GM13977 (cell line): ENCODE data around the gene FOXJ3.

Experiments
- DNase-seq: peaks from one replicate; pipeline ENCODE4 v3.0.0; 2012; ENCODE audit warnings: low spot score
- in situ Hi-C: fragments of 300-500 bp; cut with MboI; formaldehyde crosslinking; loops from one replicate; pipeline ENCODE4 v1.12.0; 2022; ENCODE audit warnings: low sequenced_read_pairs, low pct_unique_long_range_greater_than_20kb, mixed read lengths, inconsistent platforms; ENCODE audit not compliant: unreplicated experiment
- TF ChIP-seq, protein P1 (sequence below): IDR thresholded peaks from 2 replicates; pipeline ENCODE4 v1.5.1; 2012; ENCODE audit warnings: mild to moderate bottlenecking, control low read depth; ENCODE audit not compliant: insufficient read depth; ENCODE audit errors: extremely low read depth, missing control alignments

Gene FOXJ3

DNA sequence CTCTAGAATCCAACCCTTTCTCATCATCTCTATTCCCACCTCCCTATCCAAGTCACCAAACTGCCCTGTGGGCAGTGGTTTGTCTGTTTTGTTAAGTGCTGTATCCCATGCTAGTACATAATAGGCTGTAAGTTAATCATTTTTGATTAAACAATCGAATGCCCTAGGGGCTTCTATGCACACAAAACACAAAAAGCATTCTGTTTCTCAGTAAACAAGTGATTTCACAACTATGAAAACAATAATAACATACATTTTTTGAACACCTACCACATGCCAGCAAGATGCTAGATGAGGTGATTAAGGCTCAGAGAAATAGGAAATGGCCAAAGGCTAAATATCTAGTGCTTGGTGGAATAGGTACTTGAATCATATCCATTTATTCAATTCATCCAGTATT, 186.9 kb downstream of the FOXJ3 start:
- DNase-seq = no peak
- in situ Hi-C loops = loop anchor here (25.0 kb wide), 1 partner anchor 586 kb away; no protein-coding TSS in a partner anchor
- TF ChIP-seq, protein P1, sequence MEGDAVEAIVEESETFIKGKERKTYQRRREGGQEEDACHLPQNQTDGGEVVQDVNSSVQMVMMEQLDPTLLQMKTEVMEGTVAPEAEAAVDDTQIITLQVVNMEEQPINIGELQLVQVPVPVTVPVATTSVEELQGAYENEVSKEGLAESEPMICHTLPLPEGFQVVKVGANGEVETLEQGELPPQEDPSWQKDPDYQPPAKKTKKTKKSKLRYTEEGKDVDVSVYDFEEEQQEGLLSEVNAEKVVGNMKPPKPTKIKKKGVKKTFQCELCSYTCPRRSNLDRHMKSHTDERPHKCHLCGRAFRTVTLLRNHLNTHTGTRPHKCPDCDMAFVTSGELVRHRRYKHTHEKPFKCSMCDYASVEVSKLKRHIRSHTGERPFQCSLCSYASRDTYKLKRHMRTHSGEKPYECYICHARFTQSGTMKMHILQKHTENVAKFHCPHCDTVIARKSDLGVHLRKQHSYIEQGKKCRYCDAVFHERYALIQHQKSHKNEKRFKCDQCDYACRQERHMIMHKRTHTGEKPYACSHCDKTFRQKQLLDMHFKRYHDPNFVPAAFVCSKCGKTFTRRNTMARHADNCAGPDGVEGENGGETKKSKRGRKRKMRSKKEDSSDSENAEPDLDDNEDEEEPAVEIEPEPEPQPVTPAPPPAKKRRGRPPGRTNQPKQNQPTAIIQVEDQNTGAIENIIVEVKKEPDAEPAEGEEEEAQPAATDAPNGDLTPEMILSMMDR = no peak

- TF ChIP-seq, protein P1 = peak; percentile 91
- peak; percentile 85 for DNase-seq
- in situ Hi-C loops = loop anchor here (25.0 kb wide), 1 partner anchor 584 kb away; no protein-coding TSS in a partner anchor
These were observed 188.3 kb downstream of the FOXJ3 start for GRCh38 chr1:42146626-42147320.

- DNase-seq = no peak
- TF ChIP-seq, protein P1 = no peak
- in situ Hi-C loops = loop anchor here (25.0 kb wide), 1 partner anchor 584 kb away; no protein-coding TSS in a partner anchor
These were observed 189.0 kb downstream of the FOXJ3 start for GRCh38 chr1:42145764-42146625.

GRCh38 chr1:42145389-42145716, 189.7 kb downstream of the FOXJ3 start:
- in situ Hi-C loops = loop anchor here (25.0 kb wide), 1 partner anchor 583 kb away; no protein-coding TSS in a partner anchor
- TF ChIP-seq, protein P1 = no peak
- DNase-seq = peak; percentile 13

DNA sequence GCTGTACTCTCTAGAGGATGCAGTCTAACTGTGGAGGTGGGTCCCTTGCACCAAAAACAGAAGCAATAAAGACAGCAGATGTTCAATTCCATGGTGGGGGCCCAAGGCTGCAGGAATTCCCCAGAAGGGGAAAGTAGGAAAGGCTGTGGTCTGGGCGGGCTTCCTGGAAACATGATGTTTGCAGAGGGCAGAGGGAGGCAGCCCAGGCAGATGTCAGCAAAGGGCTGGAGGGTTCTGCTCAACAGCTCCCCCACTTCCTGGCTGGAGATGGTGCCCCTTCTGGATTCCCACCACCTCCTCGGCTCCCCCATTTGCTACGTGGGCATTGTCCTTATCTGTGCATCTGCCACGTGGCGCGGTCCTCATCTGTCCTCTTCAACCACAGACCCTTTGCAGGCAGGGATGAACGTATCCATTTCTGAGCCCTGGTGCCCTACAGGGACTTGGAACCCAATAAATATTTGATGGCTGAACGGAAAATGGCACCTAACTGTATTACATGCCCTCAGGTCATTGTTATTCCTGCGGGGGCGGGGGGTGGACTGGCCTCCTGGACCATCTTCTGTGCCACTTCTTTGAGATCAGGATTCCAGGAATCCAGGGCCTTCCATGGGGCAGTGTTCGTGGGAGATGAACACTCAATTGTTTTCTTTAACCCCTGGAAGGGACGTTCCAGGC, 190.2 kb downstream of the FOXJ3 start:
- in situ Hi-C loops = loop anchor here (25.0 kb wide), 1 partner anchor 583 kb away; no protein-coding TSS in a partner anchor
- TF ChIP-seq, protein P1 = no peak
- DNase-seq = peak; percentile 15

DNA sequence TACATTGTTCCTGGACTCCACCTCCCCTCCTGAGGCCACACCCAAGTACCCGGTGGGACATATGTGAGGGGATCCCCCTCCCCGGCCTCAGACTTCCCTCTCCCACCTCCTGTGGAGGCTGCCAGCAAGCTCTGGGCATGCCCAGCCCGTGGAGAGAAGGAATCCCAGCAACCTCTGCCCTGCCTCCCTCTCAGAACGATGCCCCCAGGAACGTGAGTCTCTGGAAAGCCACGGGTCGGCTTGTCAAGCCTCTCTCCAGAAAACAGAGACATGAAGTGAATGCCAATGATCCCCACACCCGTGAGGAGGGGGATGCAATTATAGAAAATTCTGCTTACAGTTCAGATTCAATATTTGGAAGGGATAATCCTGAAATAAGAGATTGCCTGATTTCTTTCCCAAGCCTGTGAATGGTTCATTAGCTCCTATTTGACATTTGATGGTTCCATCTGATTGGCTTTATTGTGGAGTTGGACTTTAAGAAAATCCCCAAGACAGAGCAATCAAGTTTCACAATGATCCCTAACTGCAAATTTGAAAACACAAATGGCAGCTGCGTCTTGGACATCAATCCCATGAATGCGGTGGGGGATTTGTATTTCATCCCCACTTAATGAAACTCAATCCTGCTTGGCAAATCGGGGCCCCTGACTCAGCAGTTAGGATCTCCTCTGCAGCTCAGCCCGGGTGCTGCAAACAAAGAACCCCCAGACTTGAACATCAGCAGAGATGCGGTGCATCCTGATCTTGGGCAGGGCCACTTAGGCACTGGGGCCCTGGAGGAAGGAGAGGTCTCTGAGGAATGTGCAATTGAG, 190.9 kb downstream of the FOXJ3 start:
- in situ Hi-C loops = loop anchor here (25.0 kb wide), 1 partner anchor 582 kb away; no protein-coding TSS in a partner anchor
- no peak for DNase-seq

More for the DNA sequence above, 190.9 kb downstream of the FOXJ3 start:
- TF ChIP-seq, protein P1 = no peak
